Trophoblast cell (in vitro differentiated cells and primary cell): ENCODE data around the gene RSAD2.

ENCODE experiments used
- DNase-seq, 2 donors: peaks; one replicate each; pipeline ENCODE4 v3.0.0-alpha.2; 2016
- H2AFZ ChIP-seq: 2 replicates; pipeline ENCODE4 v1.6.1; 2013; ENCODE audit warnings: low read length, moderate library complexity, mild to moderate bottlenecking; ENCODE audit not compliant: insufficient read depth, poor library complexity
- H2AK5ac ChIP-seq: 2 replicates; pipeline ENCODE4 v1.6.1; 2013; ENCODE audit warnings: mild to moderate bottlenecking, low read length
- H2BK120ac ChIP-seq: 2 replicates; pipeline ENCODE4 v1.6.1; 2013; ENCODE audit warnings: low read length, mild to moderate bottlenecking, moderate library complexity; ENCODE audit not compliant: insufficient read depth, poor library complexity
- H2BK12ac ChIP-seq: 2 replicates; pipeline ENCODE4 v1.6.1; 2013; ENCODE audit warnings: mild to moderate bottlenecking, low read length, moderate library complexity
- H2BK5ac ChIP-seq: 2 replicates; pipeline ENCODE4 v1.6.1; 2013; ENCODE audit warnings: low read length, low read depth, moderate library complexity, mild to moderate bottlenecking; ENCODE audit not compliant: poor library complexity
- H3K14ac ChIP-seq: 2 replicates; pipeline ENCODE4 v1.6.1; 2013; ENCODE audit warnings: mild to moderate bottlenecking, low read length
- H3K18ac ChIP-seq: 2 replicates; pipeline ENCODE4 v1.6.1; 2013; ENCODE audit warnings: mild to moderate bottlenecking, low read length
- H3K23ac ChIP-seq: 2 replicates; pipeline ENCODE4 v1.6.1; 2013; ENCODE audit warnings: low read length
- H3K27ac ChIP-seq: 2 replicates; pipeline ENCODE4 v1.5.1; 2013; ENCODE audit warnings: low read depth, mild to moderate bottlenecking, inconsistent platforms, low read length, moderate library complexity
- H3K27me3 ChIP-seq: 2 replicates; pipeline ENCODE4 v1.6.1; 2013; ENCODE audit warnings: inconsistent platforms, mild to moderate bottlenecking, low read length, moderate library complexity; ENCODE audit not compliant: insufficient read depth
- H3K36me3 ChIP-seq, 2 experiments: 1 replicate in 1 of 2; 2 replicates in 1 of 2; pipeline ENCODE4 v1.6.1; 2013; ENCODE audit warnings: low read length in 2 of 2, mild to moderate bottlenecking in 2 of 2, moderate library complexity in 1 of 2; ENCODE audit not compliant: insufficient read depth in 2 of 2, control insufficient read depth in 1 of 2
- H3K4ac ChIP-seq: 2 replicates; pipeline ENCODE4 v1.6.1; 2013; ENCODE audit warnings: low read depth, mild to moderate bottlenecking, low read length, moderate library complexity
- H3K4me1 ChIP-seq, 2 experiments: 1 replicate in 1 of 2; 2 replicates in 1 of 2; pipeline ENCODE4 v1.6.1; 2013; ENCODE audit warnings: low read length in 2 of 2, mild to moderate bottlenecking in 2 of 2, moderate library complexity in 1 of 2; ENCODE audit not compliant: insufficient read depth in 2 of 2, control insufficient read depth in 1 of 2
- H3K4me2 ChIP-seq: 2 replicates; pipeline ENCODE4 v1.6.1; 2013; ENCODE audit warnings: inconsistent platforms, mild to moderate bottlenecking, low read length, moderate library complexity
- H3K4me3 ChIP-seq: 2 replicates; pipeline ENCODE4 v1.5.1; 2013; ENCODE audit warnings: mild to moderate bottlenecking, low read depth, low read length, inconsistent platforms
- H3K79me1 ChIP-seq: one replicate; pipeline ENCODE4 v1.6.1; 2013; ENCODE audit warnings: low read length
- H3K79me2 ChIP-seq: 2 replicates; pipeline ENCODE4 v1.6.1; 2013; ENCODE audit warnings: low read length, mild to moderate bottlenecking; ENCODE audit not compliant: control insufficient read depth, insufficient read depth, poor library complexity
- H3K9ac ChIP-seq: 2 replicates; pipeline ENCODE4 v1.6.1; 2013; ENCODE audit warnings: mild to moderate bottlenecking, low read length
- H3K9me3 ChIP-seq: 2 replicates; pipeline ENCODE4 v1.6.1; 2013; ENCODE audit warnings: low read depth, mild to moderate bottlenecking, control low read depth, inconsistent platforms, low read length; ENCODE audit not compliant: insufficient read depth
- H4K12ac ChIP-seq: 2 replicates; pipeline ENCODE4 v1.6.1; 2013; ENCODE audit warnings: low read depth, mild to moderate bottlenecking, low read length, moderate library complexity
- H4K8ac ChIP-seq: 2 replicates; pipeline ENCODE4 v1.6.1; 2013; ENCODE audit warnings: low read depth, mild to moderate bottlenecking, low read length, moderate library complexity
- H4K91ac ChIP-seq: one replicate; pipeline ENCODE4 v1.6.1; 2013; ENCODE audit warnings: low read depth, mild to moderate bottlenecking, low read length, moderate library complexity
- WGBS: extraction: QIAGEN DNeasy Blood & Tissue Kit; methylation state at CpG from one replicate; pipeline ENCODE4 v1.1.7; 2013; ENCODE audit warnings: missing lambda C conversion rate; ENCODE audit not compliant: insufficient read length, insufficient coverage; ENCODE audit errors: extremely low coverage; 5-methylcytosine and 5-hydroxymethylcytosine counted together

Gene RSAD2

GRCh38 chr2:6946722-6947121, 69.1 kb downstream of the RSAD2 start:
- H3K23ac ChIP-seq = no peak overlapping the region
- no peak overlapping the region for H2BK120ac ChIP-seq
- no peak overlapping the region for H2BK12ac ChIP-seq
- H3K4ac ChIP-seq = no peak overlapping the region
- no peak overlapping the region for H2AFZ ChIP-seq
- H3K9me3 ChIP-seq = no peaks in the 10 kb centered on the region
- no peak overlapping the region for H2AK5ac ChIP-seq
- H3K36me3 ChIP-seq = peaks cover 2 to 8% of the 10 kb centered on the region in 2 experiments
- H3K18ac ChIP-seq = no peak overlapping the region
- no peak overlapping the region for H3K27ac ChIP-seq
- H3K4me1 ChIP-seq = no peaks in the 10 kb centered on the region
- H3K79me2 ChIP-seq = no peaks in the 10 kb centered on the region
- H3K79me1 ChIP-seq = no peaks in the 10 kb centered on the region
- no peak overlapping the region for H4K91ac ChIP-seq
- DNase-seq = no peak
- no peak overlapping the region for H4K12ac ChIP-seq
- H4K8ac ChIP-seq = no peak overlapping the region
- no peak overlapping the region for H3K4me3 ChIP-seq
- no peak overlapping the region for H3K9ac ChIP-seq
- H3K14ac ChIP-seq = no peak overlapping the region
- WGBS = no CpG with 5 or more reads among the region's 2 CpGs
- H2BK5ac ChIP-seq = no peak overlapping the region
- H3K27me3 ChIP-seq = no peaks in the 10 kb centered on the region
- no peak overlapping the region for H3K4me2 ChIP-seq
